Measurements from ENCODE around the gene SLIT1. TPM values are rescaled to one million over a fixed set of nuclear protein-coding genes. Genes with fewer than 3 reads are reported as not detected.

SLIT1 gene
- total RNA-seq, 2 donors from 2014 or later, result 0.56 to 2.0 TPM

DNA sequence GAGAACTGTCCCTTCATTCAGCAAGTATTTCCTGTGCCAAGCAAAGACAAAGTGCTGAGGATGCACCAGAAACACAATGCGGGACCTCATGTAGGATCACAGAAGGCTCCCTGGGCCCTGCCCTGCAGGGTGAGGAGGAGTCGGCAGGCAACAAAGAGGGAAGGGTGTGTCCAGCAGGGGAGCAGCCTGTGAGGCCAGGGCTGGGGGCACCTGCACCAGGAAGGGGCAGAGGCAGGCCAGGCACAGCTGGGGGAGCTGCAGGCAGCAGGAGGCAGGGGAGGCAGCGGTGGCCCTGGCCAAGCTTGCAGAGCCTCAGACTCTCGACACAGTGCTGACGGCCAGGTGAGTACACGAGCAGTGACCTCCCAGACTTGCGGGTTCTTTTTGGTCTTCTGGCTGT is 123.3 kb downstream of the SLIT1 start:
- Mint-ChIP-seq H3K4me1 (no peaks in the 10 kb centered on the region), H3K27me3 (no peaks in the 10 kb centered on the region), H3K27ac (no peak overlapping the region), H3K9me3 (no peaks in the 10 kb centered on the region), H3K4me3 (no peak overlapping the region), H3K36me3 (ENCODE audit: low read depth) (no peaks in the 10 kb centered on the region)
- no peak for ATAC-seq (replicated peaks)

DNA sequence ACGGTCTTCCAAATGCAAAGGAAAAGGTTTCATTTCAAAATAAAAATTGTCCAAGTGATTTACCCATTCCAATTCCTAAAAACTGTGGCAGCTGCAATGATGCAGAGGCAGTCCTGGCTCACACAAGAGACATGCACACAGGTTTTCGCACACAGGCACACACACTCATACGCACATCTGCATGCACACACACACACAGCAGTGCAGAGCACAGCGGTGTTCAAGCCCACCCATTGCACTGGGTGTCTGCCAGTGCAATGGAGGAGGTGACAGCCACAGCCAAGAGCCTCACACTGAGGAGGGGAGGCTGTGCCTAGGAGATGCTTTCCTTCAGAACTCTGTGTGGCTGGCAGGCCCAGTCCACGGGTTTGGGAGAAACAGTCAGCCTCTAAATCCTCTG is 123.7 kb downstream of the SLIT1 start:
- no peaks in the 10 kb centered on the region for H3K36me3 Mint-ChIP-seq (ENCODE audit: low read depth)
- no peak overlapping the region for H3K27ac Mint-ChIP-seq
- no peak for ATAC-seq (replicated peaks)
- H3K4me3 Mint-ChIP-seq, result no peak overlapping the region
- H3K9me3 Mint-ChIP-seq, result no peaks in the 10 kb centered on the region
- H3K4me1 Mint-ChIP-seq, result no peaks in the 10 kb centered on the region
- H3K27me3 Mint-ChIP-seq, result no peaks in the 10 kb centered on the region

DNA sequence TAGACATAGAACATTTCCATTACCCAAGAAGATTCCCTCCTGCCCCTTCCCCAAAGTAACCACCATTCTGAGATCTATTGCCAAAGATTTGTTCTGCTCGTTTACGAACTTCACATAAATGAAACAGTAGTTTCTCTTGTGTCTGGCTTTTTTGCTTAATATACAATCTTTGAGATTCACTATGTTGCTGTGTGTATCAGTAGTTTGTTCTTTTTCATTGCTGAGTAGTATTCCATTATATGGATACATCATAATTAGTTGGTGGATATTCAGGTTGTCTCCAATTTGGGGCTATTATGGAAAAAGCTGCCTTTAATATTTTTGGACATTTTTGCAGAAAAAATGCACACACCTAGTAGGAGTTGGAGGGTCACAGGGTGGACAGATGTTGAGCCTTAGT is 124.3 kb downstream of the SLIT1 start:
- ATAC-seq (replicated peaks), result no peak
- no peak overlapping the region for H3K4me3 Mint-ChIP-seq
- no peaks in the 10 kb centered on the region for H3K9me3 Mint-ChIP-seq
- no peaks in the 10 kb centered on the region for H3K4me1 Mint-ChIP-seq
- no peak overlapping the region for H3K27ac Mint-ChIP-seq
- no peaks in the 10 kb centered on the region for H3K27me3 Mint-ChIP-seq
- H3K36me3 Mint-ChIP-seq (ENCODE audit: low read depth), result no peaks in the 10 kb centered on the region

DNA sequence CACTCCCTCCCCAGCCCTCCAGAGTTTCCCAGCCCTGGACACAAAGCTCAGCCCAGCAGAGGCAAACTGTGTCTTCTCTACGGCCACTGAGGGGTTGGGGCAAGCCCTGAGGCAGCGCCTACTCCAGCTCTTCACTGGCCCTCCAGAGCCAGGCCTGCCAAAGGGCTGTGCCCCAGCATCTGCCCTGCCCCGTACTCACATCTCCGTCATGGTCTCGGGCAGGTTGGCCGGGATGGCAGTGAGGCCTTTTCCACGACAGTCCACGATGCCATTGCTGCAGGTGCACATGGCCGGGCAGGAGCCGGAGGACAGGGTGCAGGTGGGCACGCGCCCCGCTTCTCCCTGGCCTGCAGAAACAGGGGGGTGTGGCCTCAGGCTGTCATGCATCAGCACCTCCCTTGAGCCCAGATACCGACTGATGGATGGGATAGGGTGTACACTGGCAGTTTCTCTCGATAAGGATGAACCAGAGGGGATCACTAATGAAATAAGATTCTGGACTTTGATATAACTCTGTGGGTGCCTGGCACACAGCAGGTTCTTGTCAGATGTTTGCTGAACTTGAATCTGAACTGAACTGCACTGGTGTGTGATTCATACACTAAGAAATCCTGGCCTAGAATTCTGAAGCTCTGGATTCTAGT is 125.2 kb downstream of the SLIT1 start:
- ATAC-seq (replicated peaks), result no peak
- no peaks in the 10 kb centered on the region for H3K9me3 Mint-ChIP-seq
- H3K4me3 Mint-ChIP-seq, result no peak overlapping the region
- no peak overlapping the region for H3K27ac Mint-ChIP-seq
- no peaks in the 10 kb centered on the region for H3K36me3 Mint-ChIP-seq (ENCODE audit: low read depth)
- no peaks in the 10 kb centered on the region for H3K27me3 Mint-ChIP-seq
- H3K4me1 Mint-ChIP-seq, result no peaks in the 10 kb centered on the region

DNA sequence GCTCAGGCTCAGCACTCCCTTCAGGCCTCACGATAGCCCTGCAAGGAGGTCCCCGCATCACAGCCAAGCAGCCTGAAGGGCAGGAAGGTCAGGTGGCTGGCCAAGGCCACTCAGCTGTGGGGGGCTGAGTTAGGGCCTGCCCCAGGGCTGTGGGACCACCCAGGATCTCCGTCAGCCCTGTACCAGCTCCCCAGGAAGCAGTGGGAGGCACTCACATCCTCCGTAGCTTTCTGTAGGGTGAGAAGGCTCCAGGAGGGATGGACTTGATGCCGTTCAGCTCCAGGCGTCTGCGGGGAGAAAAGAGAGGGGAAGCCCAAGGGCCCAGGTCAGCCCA is 125.9 kb downstream of the SLIT1 start:
- no peak overlapping the region for H3K4me3 Mint-ChIP-seq
- H3K27ac Mint-ChIP-seq, result no peak overlapping the region
- H3K9me3 Mint-ChIP-seq, result no peaks in the 10 kb centered on the region
- no peaks in the 10 kb centered on the region for H3K27me3 Mint-ChIP-seq
- H3K4me1 Mint-ChIP-seq, result no peaks in the 10 kb centered on the region
- no peak for ATAC-seq (replicated peaks)
- H3K36me3 Mint-ChIP-seq (ENCODE audit: low read depth), result no peaks in the 10 kb centered on the region

DNA sequence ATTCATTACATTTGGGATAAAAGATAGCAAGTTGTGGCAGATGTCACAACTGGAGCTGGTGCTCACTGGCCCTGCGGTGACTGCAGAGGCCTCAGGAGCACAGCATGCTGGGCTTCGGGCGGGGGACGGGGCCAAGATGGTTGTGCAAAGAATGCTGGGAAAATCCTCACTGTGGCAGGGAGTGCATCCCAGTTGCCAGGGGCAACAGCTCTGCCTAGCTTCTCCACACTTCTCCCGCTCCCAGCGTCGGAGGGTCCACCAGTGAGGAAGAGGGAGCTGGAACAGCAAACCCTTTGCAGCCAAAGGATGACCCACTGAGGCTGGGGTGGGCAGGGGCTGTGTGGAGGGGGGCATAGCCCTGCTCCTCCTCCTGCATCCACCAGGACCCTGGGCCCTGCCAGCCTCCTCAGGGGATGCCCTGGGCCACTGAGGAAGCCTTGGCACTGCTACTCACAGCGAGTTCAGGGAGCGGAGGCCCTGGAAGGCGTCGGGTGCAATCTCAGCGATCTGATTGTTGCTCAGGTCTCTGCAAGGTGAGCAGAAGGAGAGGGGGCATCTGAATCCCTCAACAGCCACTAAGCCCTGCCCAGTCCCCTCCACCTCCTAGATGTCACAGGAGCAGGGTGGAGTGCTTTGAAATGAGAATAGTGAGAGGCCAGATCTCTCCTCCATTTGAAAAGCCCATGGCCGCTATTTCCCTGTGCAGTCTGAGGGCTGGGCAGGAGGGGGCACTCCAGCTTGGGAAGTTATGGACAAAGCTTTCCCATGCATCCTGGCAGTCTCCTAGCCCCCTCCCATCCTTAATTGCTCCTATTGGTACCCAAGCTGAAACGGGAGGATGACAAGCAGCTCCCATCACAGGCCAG is 126.5 kb downstream of the SLIT1 start:
- Mint-ChIP-seq H3K36me3 (ENCODE audit: low read depth) (no peaks in the 10 kb centered on the region), H3K4me3 (no peak overlapping the region), H3K4me1 (no peaks in the 10 kb centered on the region), H3K27me3 (no peaks in the 10 kb centered on the region), H3K27ac (no peak overlapping the region), H3K9me3 (no peaks in the 10 kb centered on the region)
- no peak for ATAC-seq (replicated peaks)

DNA sequence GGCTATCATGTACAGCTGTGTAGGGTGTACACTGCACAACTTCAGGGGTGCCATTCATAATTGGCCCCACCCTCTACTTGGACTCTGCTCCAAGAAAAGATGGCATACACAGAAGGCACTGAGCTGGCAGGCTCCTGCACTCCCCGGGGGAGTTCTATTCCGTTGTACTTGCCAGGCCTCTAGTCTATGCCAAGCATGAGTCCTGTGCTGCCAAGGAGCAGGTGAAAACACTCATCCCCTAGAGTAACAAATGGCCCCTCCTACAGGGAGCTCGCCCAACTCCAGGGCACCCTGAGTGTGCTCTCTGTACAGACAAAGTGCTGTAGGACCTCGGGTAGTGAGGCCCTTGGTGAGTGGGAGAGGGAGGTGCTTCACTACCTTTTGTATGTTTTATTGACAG is 127.2 kb downstream of the SLIT1 start:
- Mint-ChIP-seq H3K27me3 (no peaks in the 10 kb centered on the region), H3K4me3 (no peak overlapping the region), H3K9me3 (no peaks in the 10 kb centered on the region), H3K27ac (no peak overlapping the region), H3K4me1 (no peaks in the 10 kb centered on the region), H3K36me3 (ENCODE audit: low read depth) (no peaks in the 10 kb centered on the region)
- no peak for ATAC-seq (replicated peaks)

DNA sequence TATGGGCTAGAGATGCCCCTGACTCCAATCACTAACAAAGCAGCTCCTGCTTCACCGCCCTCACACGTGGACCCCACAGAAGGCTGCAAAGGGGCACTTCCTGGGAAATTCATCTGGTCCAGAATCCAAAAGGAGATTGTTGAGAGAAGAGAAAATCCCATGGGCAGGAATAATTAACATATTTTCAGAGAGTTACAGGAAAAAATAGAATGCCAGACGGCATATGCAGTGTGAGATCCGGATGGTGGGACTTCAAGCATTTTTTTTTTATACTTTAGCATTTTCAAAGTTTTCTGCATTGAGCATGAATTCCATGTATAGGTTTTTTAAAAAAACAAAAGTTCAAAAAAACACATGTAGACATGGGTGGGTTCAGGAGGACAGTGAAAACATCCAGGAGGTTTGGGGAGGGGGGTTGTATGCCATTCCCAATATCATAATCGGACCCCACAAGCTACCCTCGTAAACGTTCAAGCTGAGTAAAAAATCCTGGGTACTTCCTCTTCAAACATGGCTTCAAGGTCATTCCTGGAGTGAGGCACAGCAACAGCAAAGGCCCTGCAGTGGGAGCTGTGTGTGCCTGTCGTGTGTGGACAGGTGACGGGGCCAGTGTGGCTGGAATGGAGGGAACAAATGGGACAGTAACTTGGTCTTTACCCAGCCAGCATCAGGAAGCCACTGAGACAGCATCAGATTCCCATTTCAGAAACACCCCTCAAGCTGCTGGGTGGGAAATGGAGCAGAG is 128.1 kb downstream of the SLIT1 start:
- Mint-ChIP-seq H3K4me1 (no peaks in the 10 kb centered on the region), H3K4me3 (no peak overlapping the region), H3K27ac (no peak overlapping the region), H3K9me3 (no peaks in the 10 kb centered on the region), H3K36me3 (ENCODE audit: low read depth) (no peaks in the 10 kb centered on the region), H3K27me3 (peaks cover 6% of the 10 kb centered on the region)
- no peak for ATAC-seq (replicated peaks)

DNA sequence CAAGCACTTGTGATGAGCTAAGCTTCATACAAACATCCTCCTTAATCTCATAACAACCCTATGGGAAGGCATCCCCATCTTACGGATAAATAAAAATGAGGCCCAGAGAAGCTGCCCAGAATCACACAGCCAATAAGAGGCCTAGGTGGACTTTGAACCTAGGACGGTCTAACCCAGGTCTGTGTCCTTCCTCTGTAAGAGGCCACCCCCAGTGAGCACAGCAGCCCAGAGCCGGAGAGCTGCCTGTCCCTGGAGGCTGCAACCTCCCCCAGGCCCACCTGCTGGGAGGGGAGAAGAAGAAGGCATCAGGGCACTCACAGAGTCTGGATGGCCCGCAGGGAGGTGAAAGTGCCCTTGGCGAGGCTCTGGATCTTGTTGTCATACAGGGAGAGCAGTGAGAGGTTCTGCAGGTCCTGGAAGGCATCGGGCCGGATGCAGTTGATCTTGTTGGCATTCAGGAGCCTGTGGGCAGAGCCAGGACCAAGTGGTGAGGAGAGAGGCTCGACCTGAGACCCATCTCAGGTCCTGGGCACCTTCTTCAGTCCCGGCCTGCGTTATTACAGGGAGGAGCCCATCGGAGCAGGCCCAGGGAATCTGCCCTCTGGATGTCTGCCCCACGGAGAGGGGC is 129.6 kb downstream of the SLIT1 start:
- H3K9me3 Mint-ChIP-seq, result no peaks in the 10 kb centered on the region
- no peaks in the 10 kb centered on the region for H3K36me3 Mint-ChIP-seq (ENCODE audit: low read depth)
- H3K4me3 Mint-ChIP-seq, result no peak overlapping the region
- peaks cover 7% of the 10 kb centered on the region for H3K27me3 Mint-ChIP-seq
- H3K27ac Mint-ChIP-seq, result no peak overlapping the region
- H3K4me1 Mint-ChIP-seq, result no peaks in the 10 kb centered on the region
- no peak for ATAC-seq (replicated peaks)

DNA sequence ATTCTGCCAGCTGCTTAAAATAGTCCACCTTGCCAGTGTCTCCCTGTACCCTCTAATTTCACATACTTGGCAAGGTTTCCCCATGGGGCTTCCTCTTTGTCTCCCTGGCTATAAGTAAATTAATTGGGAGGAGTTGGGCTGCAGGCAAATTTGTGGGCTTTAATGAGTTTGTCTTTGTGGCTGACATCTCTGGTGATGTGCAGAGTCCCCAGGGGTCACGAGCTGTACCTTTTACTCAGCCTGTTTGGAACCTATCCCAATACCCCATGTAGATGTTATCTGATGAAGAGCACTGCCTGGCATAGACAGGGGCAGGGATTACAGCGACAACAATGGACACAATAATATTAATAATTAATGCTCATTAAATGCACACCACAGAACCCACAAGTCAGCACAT is 132.5 kb downstream of the SLIT1 start:
- peaks cover 16% of the 10 kb centered on the region for H3K27me3 Mint-ChIP-seq
- H3K4me1 Mint-ChIP-seq, result peaks cover 6% of the 10 kb centered on the region
- no peaks in the 10 kb centered on the region for H3K9me3 Mint-ChIP-seq
- no peak for ATAC-seq (replicated peaks)
- no peak overlapping the region for H3K4me3 Mint-ChIP-seq
- H3K27ac Mint-ChIP-seq, result no peak overlapping the region
- no peaks in the 10 kb centered on the region for H3K36me3 Mint-ChIP-seq (ENCODE audit: low read depth)

DNA sequence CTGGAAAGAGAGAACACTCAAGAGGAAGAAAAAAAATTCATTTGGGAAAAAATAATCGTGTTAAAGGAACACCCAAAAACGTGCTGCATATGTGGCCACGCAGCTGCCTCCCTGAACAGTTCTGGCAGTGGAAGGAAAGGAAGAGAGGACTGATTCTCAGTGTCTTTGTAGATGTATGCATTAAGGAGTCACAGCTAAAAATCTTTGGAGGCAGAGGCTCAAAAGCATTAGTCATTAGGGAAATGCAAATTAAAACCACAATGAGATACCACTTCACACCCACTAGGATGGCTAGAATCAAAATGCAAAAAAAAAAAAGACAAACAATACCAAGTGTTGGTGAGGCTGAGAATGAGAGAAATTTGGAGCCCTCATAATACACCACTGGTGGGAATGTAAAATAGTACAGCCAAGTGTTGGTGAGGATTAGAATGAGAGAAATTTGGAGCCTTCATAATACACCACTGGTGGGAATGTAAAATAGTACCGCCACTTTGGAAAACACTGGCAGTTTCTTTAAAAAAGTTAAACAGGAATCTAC is 134.7 kb downstream of the SLIT1 start:
- ATAC-seq (replicated peaks), result peak; percentile 63
- H3K27me3 Mint-ChIP-seq, result peaks cover 16% of the 10 kb centered on the region
- peaks cover 6% of the 10 kb centered on the region for H3K4me1 Mint-ChIP-seq
- H3K27ac Mint-ChIP-seq, result peak overlapping the region; percentile 59
- H3K36me3 Mint-ChIP-seq (ENCODE audit: low read depth), result no peaks in the 10 kb centered on the region
- H3K4me3 Mint-ChIP-seq, result no peak overlapping the region
- H3K9me3 Mint-ChIP-seq, result no peaks in the 10 kb centered on the region

DNA sequence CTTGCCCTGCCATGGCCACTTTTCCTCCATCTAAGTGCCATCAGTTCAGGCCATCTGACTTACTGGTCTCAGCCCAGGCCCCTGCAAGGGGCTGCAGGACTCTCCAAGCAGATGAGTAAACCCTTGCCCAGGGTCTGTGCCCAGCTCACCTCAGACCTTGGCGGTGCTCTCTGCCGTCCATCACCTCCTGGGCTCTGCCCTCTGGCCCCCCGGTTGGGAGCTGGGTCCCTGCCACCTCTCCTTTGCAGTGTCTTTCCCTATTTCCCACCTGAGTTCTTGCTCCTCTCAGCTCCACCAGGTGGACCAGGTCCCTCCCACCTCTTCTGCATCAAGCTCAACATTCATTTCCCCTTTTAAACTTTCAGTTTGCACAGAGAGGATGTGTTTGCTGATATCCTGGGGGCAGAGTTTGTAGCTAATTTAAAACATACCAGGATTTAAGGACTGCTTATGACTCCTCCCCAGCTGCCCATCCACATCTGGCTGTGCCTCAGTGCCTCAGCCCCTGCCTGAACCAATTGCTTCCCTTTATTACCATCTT is 135.5 kb downstream of the SLIT1 start:
- Mint-ChIP-seq H3K4me1 (peaks cover 6% of the 10 kb centered on the region), H3K27ac (peak overlapping the region; percentile 59), H3K9me3 (no peaks in the 10 kb centered on the region), H3K27me3 (peaks cover 16% of the 10 kb centered on the region), H3K4me3 (no peak overlapping the region), H3K36me3 (ENCODE audit: low read depth) (no peaks in the 10 kb centered on the region)
- ATAC-seq (replicated peaks), result no peak

DNA sequence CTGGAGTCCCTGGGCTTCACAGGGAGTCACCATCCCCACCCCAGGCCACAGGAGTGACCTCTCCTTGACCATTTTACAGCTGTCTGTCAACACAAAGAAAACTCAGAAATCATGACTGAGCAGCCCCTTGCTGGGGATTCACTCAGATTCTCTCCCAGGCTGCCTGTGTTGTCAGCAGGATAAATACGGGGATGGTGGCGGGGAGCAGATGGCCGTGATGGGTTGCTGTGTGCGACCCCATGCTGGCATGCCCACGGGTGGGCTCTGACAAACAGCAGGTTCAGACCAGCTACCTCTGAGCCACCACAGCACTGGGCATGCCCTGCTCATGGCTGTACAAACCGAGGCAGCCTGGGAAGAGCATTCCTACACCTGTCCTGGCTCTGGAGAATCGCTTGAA is 136.1 kb downstream of the SLIT1 start:
- ATAC-seq (replicated peaks), result no peak
- no peaks in the 10 kb centered on the region for H3K36me3 Mint-ChIP-seq (ENCODE audit: low read depth)
- H3K9me3 Mint-ChIP-seq, result no peaks in the 10 kb centered on the region
- no peak overlapping the region for H3K27ac Mint-ChIP-seq
- H3K4me3 Mint-ChIP-seq, result no peak overlapping the region
- H3K27me3 Mint-ChIP-seq, result peaks cover 16% of the 10 kb centered on the region
- peaks cover 6% of the 10 kb centered on the region for H3K4me1 Mint-ChIP-seq
